Fibroblast of skin of left quadriceps (primary cell): ENCODE data around the gene LCE3C.
"Not testable (repeated sequence)": the region's sequence is repeated elsewhere in the genome, so short reads cannot be mapped to it uniquely, and the experiment has no call there.

Experiments used
- DNase-seq, 2 experiments: peaks; one replicate each; pipeline ENCODE4 v3.0.0-alpha.2; 2013; ENCODE audit warnings: low read depth in 2 of 2

Gene LCE3C, protein sequence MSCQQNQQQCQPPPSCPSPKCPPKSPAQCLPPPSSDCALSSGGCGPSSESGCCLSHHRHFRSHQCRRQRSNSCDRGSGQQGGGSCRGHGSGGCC

GRCh38 chr1:152599934-152600333 is at the start of gene LCE3C:
Gene LCE3C, plus strand, starts transcription at chr1:152600234. Its CDS starts 498 bp downstream, at chr1:152600732.
- no peak for DNase-seq

- no peak for DNase-seq
Measured at GRCh38 chr1:152565115-152565514, 34.9 kb upstream of the LCE3C start.

- no peak for DNase-seq
Measured at GRCh38 chr1:152565535-152566215, 34.4 kb upstream of the LCE3C start.

DNA sequence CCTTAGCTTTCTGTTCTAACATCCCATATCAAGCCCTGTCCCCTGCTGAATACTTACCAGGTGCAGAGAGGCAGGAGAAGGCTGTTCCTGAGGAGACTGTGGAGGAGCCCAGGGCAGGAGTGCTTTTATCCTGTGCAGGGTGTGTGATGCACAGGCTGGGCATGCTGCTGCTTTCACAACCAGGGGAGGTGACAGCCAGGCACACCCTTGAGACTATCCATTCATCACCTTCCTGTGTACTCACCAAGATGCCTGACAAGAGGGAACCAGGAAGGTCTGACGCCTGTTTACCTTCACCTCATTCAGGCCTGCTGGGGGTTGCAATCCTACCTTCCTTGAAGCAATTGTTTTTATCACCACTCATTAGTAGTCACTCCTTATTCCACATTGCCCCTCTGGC is 33.4 kb upstream of the LCE3C start, which contains the start of gene LCE3E:
LCE3E (minus strand) TSS at position 100 of the 400 bp plus-strand sequence. CDS start 572 bp downstream, outside the sequence.
- DNase-seq: no peak

DNA sequence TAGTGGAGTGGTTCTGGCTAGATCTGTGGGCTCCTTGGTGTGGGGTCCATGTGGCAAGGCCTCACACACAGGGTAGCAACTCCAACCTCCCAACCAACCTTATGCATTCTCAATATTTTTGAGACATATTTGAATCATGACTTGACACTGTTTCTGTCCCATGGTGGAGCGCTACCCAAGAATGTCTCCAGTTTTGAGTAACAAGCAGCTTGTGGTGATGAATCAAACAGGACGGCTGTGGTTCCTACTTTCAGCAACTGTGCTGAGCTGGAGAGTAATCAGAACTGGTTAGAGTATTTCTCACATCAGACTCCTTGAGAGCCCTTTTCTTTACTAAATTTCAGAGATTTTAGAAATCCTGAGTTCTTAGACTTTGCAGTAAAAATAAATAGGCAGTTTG is 22.9 kb upstream of the LCE3C start:
- DNase-seq: no peak

DNA sequence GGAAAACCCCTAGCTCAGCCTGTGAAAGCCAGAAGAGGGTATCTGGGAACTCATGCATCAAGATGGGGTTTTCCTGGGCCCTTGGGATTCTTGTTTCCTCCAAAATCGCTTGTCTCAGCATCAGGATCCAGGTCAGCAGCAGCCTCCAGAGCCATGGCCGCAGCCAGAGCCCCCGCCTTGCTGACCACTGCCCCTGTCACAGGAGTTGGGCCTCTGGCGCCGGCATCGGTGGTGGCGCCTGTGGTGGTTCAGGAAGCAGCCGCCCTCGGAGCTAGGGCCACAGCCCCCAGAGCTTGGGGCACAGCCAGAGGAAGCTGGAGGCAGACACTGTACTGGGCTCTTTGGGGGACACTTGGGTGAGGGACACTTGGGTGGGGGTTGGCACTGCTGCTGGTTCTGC is 20.5 kb upstream of the LCE3C start:
- DNase-seq: not testable (repeated sequence)

- DNase-seq: no peak
Measured at GRCh38 chr1:152580433-152580832, 19.6 kb upstream of the LCE3C start, which contains the start of gene LCE3D. Gene LCE3D, minus strand, starts transcription at chr1:152580516. Its CDS starts 580 bp downstream, at chr1:152579936.

DNA sequence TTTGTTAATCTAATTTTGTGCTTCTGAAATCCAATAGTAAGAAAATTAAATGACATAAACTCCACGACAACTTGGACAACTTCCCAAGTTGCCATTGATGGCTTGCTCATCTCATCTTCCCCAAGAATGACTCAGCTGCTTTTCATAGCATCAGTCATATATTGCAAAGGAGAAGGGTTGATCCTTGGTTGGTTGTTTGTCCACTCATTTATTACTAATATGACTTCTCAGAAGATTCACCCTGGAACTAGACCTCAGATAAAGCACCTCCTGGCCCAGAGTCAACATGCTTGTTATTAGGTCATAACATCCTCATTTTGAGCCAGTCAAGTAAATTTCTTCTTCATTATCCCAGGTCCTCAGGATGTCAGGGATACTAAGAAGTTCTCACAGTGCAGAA is 17.4 kb upstream of the LCE3C start:
- no peak for DNase-seq

GRCh38 chr1:152585586-152585985 is 14.4 kb upstream of the LCE3C start:
- no peak for DNase-seq

- DNase-seq: no peak
Measured at GRCh38 chr1:152596986-152597385, 3.0 kb upstream of the LCE3C start.

- no peak for DNase-seq
Measured at GRCh38 chr1:152613511-152613910, 13.5 kb downstream of the LCE3C start, which contains the start of gene LCE3B. Gene LCE3B, plus strand, starts transcription at chr1:152613811. Its CDS starts 0 bp downstream, at chr1:152613811.

DNA sequence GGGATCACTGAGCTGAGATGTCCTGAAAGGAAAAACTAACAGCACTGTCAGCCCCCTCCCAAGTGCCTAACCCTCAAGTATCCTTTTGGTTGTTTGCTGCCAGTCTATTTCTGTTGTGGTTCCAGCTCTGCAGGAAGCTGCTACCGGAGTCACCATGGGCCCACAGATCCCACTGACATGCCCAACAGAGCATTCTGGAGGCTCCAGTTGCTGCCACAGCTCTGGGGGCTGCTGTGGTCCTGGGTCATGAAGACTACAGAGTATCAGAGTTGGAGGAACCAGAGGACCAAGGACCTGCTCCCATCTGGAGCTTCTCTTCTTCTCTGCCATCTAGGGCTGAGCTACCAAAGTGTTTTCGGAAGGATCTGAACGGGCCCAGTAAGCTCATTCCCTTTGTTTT is 22.0 kb downstream of the LCE3C start:
- DNase-seq: no peak

GRCh38 chr1:152622803-152623202 is 22.8 kb downstream of the LCE3C start, which contains the start of gene LCE3A:
Gene LCE3A, minus strand, starts transcription at chr1:152623103. Its CDS starts 0 bp downstream, at chr1:152623103.
- no peak for DNase-seq

GRCh38 chr1:152623203-152623844 is 23.3 kb downstream of the LCE3C start:
- no peak for DNase-seq

- DNase-seq: no peak
Measured at GRCh38 chr1:152626744-152627143, 26.7 kb downstream of the LCE3C start.

DNA sequence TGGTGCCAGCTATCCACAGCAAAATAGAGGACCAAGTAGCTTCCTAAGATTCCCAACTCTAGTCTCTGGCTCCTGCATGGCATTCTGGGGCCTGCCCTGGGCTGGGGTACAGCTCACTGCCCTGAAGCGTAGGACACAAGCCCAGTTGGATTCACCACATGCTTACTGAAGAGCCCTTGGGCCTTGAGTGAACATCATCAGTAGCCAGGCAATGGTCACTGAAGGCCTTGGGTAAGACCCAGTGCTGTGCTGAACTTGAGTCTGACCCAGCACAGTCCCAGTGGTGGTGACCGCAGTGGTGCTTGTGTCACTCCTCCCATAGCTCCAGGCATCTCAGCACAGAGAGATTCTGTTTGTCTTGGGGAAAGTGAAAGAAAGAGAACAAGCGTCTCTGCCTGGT is 30.6 kb downstream of the LCE3C start:
- DNase-seq: no peak

DNA sequence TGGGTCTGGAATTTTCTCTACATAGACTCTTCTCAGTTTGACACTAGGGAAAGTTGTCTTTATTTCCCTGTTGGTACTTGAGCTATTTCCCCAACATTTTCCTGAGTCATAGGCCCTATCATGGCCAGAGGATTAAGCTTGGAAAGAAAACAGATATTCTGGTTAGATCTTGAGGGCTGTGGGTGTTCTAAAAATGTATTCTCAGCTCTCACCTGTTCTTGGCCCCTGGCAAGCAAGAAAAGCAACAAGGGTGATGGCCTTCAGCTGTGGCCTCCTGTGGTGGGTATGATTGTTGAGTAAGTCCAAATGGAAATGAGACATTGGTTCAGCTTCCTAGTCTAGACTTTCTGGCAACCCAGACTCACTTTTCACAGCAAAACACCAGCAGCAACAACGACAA is 40.3 kb downstream of the LCE3C start:
- no peak for DNase-seq

GRCh38 chr1:152643945-152644344 is 43.9 kb downstream of the LCE3C start:
- DNase-seq: no peak

DNA sequence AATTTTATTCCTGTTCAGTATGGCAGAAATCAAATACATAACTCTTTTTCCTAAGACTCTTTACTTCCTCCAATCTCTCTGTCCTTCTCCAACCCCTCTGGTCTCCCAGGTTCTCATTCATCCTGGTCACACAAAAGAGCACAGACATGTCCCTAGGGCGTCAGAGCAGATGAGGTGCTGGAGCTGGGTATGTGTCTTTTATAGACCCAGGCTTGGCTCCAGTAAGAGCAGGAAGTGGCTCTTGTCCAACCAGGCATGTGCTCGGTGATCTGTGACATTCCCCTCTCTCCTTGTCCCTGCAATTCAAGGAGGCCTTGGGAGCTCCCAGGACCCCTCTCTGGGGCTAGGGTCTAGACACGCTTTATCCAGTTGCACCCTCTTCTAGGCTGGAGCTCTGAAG is 45.1 kb downstream of the LCE3C start:
- DNase-seq: no peak

DNA sequence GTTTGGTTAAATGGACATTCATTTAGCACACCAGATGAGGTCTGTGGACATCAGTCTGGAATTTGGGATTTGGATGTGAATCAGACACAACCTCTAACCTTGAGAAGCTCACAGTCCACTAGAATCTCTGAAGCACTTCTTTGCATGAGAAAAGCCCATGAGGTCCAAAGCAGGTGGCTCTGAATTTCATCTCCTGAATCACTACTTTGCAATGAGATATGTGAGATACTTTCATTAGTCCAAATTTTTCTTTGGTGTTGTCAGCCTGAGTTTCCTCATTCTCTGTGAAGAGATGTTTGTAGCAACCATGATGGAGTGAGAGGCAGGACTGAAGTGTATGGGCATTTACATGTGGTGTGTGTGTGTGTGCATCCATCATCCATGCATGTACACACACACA is 46.6 kb downstream of the LCE3C start:
- DNase-seq: no peak
